ENCODE results near the gene TXNDC12.

Gene TXNDC12

DNA sequence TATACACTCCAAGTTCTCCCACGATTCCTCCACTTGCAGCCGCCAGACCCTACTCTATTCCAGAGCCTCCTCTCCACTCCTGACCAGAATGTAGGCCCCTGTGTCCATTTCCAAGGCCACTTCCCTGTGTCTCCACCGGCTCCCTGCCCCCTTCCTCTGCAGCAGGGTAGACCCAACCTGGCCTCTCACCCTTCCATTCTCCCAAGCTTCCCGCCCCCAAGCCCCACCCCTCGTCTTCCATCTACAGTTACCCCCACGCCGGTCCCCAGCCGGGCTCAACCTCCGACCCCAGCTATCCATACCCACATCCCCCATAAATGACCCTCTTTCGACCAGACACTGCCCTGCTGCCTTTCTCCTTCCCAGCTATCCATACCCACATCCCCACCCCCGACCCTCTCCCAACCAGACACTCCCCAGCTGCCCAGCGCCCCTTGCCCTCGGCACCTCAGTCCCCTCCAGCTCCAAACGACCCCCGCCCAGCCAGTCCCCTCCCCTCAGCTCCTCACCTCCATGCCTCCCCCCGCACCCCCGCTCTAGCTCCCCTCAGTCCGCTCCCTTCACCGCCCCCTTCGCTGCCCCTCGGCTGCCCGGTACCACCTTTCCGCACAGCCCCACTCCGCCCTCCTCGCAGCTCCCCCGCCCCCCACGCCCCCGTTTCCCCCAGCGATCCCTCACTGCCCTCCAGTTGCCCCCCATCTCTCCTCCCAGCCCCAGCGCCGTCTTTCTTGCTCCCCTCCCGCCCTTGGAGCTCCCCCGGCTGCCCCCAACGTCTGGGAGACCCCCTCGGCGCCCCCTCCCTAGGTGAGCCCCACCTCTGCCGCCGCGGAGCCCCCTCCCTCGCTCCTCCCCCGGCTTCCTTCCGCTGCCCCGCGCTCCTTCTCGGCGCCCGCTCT, 65.2 kb downstream of the TXNDC12 start:
- no peak for DNase-seq (ENCODE audit: extremely low spot score)
- CTCF ChIA-PET, result no interaction called here
- POLR2A ChIA-PET, result no interaction called here
- no peak for TF ChIP-seq ELF4 (IDR thresholded peaks at IDR 0.05)
- TF ChIP-seq LEF1 (IDR thresholded peaks at IDR 0.05; ENCODE audit: borderline replicate concordance), result no peak
- no peak for TF ChIP-seq ZNF384 (IDR thresholded peaks at IDR 0.05)
- no peak for TF ChIP-seq FOXK2 (IDR thresholded peaks at IDR 0.05)
- TF ChIP-seq ARNT (IDR thresholded peaks at IDR 0.05), result no peak
- TF ChIP-seq FOXA1 (IDR thresholded peaks at IDR 0.05), result no peak
- no peak for TF ChIP-seq FOXM1 (IDR thresholded peaks at IDR 0.05; ENCODE audit: borderline replicate concordance)
- TF ChIP-seq SP1 (IDR thresholded peaks at IDR 0.05), result no peak
- no peak for TF ChIP-seq CTBP1 (IDR thresholded peaks at IDR 0.05; ENCODE audit: borderline replicate concordance)
- TF ChIP-seq, protein P1, sequence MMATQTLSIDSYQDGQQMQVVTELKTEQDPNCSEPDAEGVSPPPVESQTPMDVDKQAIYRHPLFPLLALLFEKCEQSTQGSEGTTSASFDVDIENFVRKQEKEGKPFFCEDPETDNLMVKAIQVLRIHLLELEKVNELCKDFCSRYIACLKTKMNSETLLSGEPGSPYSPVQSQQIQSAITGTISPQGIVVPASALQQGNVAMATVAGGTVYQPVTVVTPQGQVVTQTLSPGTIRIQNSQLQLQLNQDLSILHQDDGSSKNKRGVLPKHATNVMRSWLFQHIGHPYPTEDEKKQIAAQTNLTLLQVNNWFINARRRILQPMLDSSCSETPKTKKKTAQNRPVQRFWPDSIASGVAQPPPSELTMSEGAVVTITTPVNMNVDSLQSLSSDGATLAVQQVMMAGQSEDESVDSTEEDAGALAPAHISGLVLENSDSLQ (IDR thresholded peaks at IDR 0.05), result no peak

- ChIA-PET POLR2A (no interaction called here), CTCF (no interaction called here)
- no peak for DNase-seq (ENCODE audit: extremely low spot score)
- TF ChIP-seq HDGF (IDR thresholded peaks at IDR 0.05; ENCODE audit: borderline replicate concordance), result no peak
- no peak for TF ChIP-seq FOXK2 (IDR thresholded peaks at IDR 0.05)
- no peak for TF ChIP-seq TARDBP (IDR thresholded peaks at IDR 0.05)
- TF ChIP-seq ELF4 (IDR thresholded peaks at IDR 0.05), result no peak
- TF ChIP-seq LEF1 (IDR thresholded peaks at IDR 0.05; ENCODE audit: borderline replicate concordance), result no peak
- TF ChIP-seq L3MBTL2 (conservative IDR thresholded peaks at IDR 0.05), result no peak
- TF ChIP-seq FOXA1 (IDR thresholded peaks at IDR 0.05), result no peak
- no peak for TF ChIP-seq ARNT (IDR thresholded peaks at IDR 0.05)
- TF ChIP-seq CTBP1 (IDR thresholded peaks at IDR 0.05; ENCODE audit: borderline replicate concordance), result no peak
- no peak for TF ChIP-seq BHLHE40 (IDR thresholded peaks at IDR 0.05; ENCODE audit: borderline replicate concordance)
- TF ChIP-seq SUZ12 (IDR thresholded peaks at IDR 0.05), result no peak
Measured at GRCh38 chr1:51988254-51988653, 66.7 kb downstream of the TXNDC12 start.

DNA sequence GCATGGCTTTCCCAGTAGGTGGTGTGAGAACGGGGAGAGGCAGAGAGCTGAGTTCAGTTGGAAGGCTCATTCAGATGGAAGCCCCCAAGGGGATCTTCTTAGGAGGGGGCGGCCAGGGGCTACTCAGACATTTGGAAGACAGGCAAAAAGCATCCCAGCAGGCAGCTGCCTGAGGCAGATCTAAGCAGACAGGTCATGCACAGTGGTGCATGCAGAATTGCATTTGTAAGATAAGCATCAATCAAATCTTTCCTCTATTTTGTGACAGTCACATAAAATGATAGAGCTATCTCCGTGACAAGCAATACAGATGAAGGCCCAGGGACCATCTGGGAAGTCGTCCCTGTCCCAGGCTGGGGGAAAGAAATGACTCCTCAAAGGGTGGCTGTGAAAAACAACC, 68.3 kb downstream of the TXNDC12 start:
- ChIA-PET POLR2A (no interaction called here), CTCF (no interaction called here)
- TF ChIP-seq ARNT (IDR thresholded peaks at IDR 0.05) (no peak), BHLHE40 (IDR thresholded peaks at IDR 0.05; ENCODE audit: borderline replicate concordance) (no peak)
- TF ChIP-seq, protein P1 (IDR thresholded peaks at IDR 0.05), result peak; percentile 22; the same call in 1 of the 2 replicates
- DNase-seq (ENCODE audit: extremely low spot score), result no peak

GRCh38 chr1:51982161-51982560, 72.8 kb downstream of the TXNDC12 start:
- CTCF ChIA-PET, result no interaction called here
- DNase-seq (ENCODE audit: extremely low spot score), result no peak
- TF ChIP-seq SP1 (IDR thresholded peaks at IDR 0.05), result no peak
- no peak for TF ChIP-seq HDGF (IDR thresholded peaks at IDR 0.05; ENCODE audit: borderline replicate concordance)
- no peak for TF ChIP-seq CTBP1 (IDR thresholded peaks at IDR 0.05; ENCODE audit: borderline replicate concordance)
- no peak for TF ChIP-seq L3MBTL2 (conservative IDR thresholded peaks at IDR 0.05)
- TF ChIP-seq, protein P1 (IDR thresholded peaks at IDR 0.05), result no peak
- no peak for TF ChIP-seq FOXK2 (IDR thresholded peaks at IDR 0.05)
- TF ChIP-seq NFRKB (IDR thresholded peaks at IDR 0.05), result no peak
- no peak for TF ChIP-seq ARNT (IDR thresholded peaks at IDR 0.05)
- TF ChIP-seq SUZ12 (IDR thresholded peaks at IDR 0.05), result no peak
- TF ChIP-seq BHLHE40 (IDR thresholded peaks at IDR 0.05; ENCODE audit: borderline replicate concordance), result no peak
- TF ChIP-seq FOXM1 (IDR thresholded peaks at IDR 0.05; ENCODE audit: borderline replicate concordance), result no peak
- TF ChIP-seq LEF1 (IDR thresholded peaks at IDR 0.05; ENCODE audit: borderline replicate concordance), result no peak
- TF ChIP-seq FOXA1 (IDR thresholded peaks at IDR 0.05), result no peak
- no peak for TF ChIP-seq ZNF384 (IDR thresholded peaks at IDR 0.05)
- no peak for TF ChIP-seq TARDBP (IDR thresholded peaks at IDR 0.05)
- POLR2A ChIA-PET, result no interaction called here

DNA sequence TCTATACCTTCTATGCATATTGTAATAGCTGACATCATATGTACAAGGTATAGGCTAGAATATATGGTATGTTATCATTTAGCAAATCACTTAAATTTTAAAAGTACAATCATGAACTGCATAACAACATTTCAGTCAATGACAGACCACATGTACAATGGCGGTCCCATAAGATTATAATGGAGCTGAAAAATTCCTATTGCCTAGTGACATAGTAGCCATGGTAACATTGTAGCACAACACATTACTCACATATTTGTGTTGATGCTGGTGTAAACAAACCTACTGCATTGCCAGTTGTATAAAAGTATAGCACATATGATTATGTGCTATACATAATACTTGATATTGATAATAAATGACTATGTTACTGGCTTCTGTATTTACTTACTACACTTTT, 73.4 kb downstream of the TXNDC12 start:
- no peak for DNase-seq (ENCODE audit: extremely low spot score)
- ChIA-PET POLR2A (no interaction called here), CTCF (no interaction called here)
- TF ChIP-seq ARNT (IDR thresholded peaks at IDR 0.05) (no peak), CTBP1 (IDR thresholded peaks at IDR 0.05; ENCODE audit: borderline replicate concordance) (no peak), ZNF384 (IDR thresholded peaks at IDR 0.05) (no peak), FOXK2 (IDR thresholded peaks at IDR 0.05) (no peak), TARDBP (IDR thresholded peaks at IDR 0.05) (no peak), NFRKB (IDR thresholded peaks at IDR 0.05) (no peak), SUZ12 (IDR thresholded peaks at IDR 0.05) (no peak), FOXM1 (IDR thresholded peaks at IDR 0.05; ENCODE audit: borderline replicate concordance) (no peak), FOXA1 (IDR thresholded peaks at IDR 0.05) (no peak), HDGF (IDR thresholded peaks at IDR 0.05; ENCODE audit: borderline replicate concordance) (no peak), L3MBTL2 (conservative IDR thresholded peaks at IDR 0.05) (no peak), BHLHE40 (IDR thresholded peaks at IDR 0.05; ENCODE audit: borderline replicate concordance) (no peak), SP1 (IDR thresholded peaks at IDR 0.05) (no peak), ELF4 (IDR thresholded peaks at IDR 0.05) (no peak), LEF1 (IDR thresholded peaks at IDR 0.05; ENCODE audit: borderline replicate concordance) (no peak)
- TF ChIP-seq, protein P1 (IDR thresholded peaks at IDR 0.05), result no peak

Data from HEK293T (cell line).